Keratinocyte (primary cell): ENCODE data around the gene CASZ1.

ENCODE experiments used
- CTCF ChIP-seq, 3 experiments: IDR thresholded peaks in 1 of 3; conservative IDR thresholded peaks in 1 of 3; optimal IDR thresholded peaks in 1 of 3; 2 replicates in 2 of 3; 3 replicates in 1 of 3; pipeline versions ENCODE3 to v1.5.1; 2011; ENCODE audit warnings: low read length in 3 of 3, mild to moderate bottlenecking in 3 of 3, moderate library complexity in 2 of 3, control low read depth in 1 of 3, inconsistent platforms in 1 of 3; ENCODE audit not compliant: insufficient read depth in 2 of 3; ENCODE audit errors: extremely low read depth in 1 of 3
- EZH2 ChIP-seq: IDR thresholded peaks from one replicate; pipeline ENCODE4 v1.6.1; 2012; ENCODE audit warnings: inconsistent platforms, mild to moderate bottlenecking, low read length, moderate library complexity

- TF ChIP-seq CTCF (optimal IDR thresholded peaks at IDR 0.05 in 1 of 3, IDR thresholded peaks at IDR 0.05 in 1 of 3, conservative IDR thresholded peaks at IDR 0.05 in 1 of 3; ENCODE audit: extremely low read depth in 1 of 3, insufficient read depth in 2 of 3, low read length in 3 of 3) (no peak), EZH2 (no peak)
Observed at GRCh38 chr1:10674700-10675609, 121.5 kb downstream of the CASZ1 start.
